Activated naive CD8-positive, alpha-beta T cell (primary cell): Measurements from ENCODE around the gene APOL2.
"Not testable (repeated sequence)": the region's sequence is repeated elsewhere in the genome, so short reads cannot be mapped to it uniquely, and the experiment has no call there.

ENCODE experiments used
- H3K27ac Mint-ChIP-seq: one replicate; pipeline ENCODE4 v1.8.0; 2021; ENCODE audit warnings: mixed read lengths
- H3K27me3 Mint-ChIP-seq: one replicate; pipeline ENCODE4 v1.8.0; 2021; ENCODE audit warnings: mixed read lengths
- H3K36me3 Mint-ChIP-seq: one replicate; pipeline ENCODE4 v1.8.0; 2021; ENCODE audit warnings: mixed read lengths
- H3K4me1 Mint-ChIP-seq: one replicate; pipeline ENCODE4 v1.8.0; 2021; ENCODE audit warnings: low read depth, mixed read lengths
- H3K4me3 Mint-ChIP-seq: one replicate; pipeline ENCODE4 v1.8.0; 2021; ENCODE audit warnings: mild to moderate bottlenecking, mixed read lengths
- H3K9me3 Mint-ChIP-seq: one replicate; pipeline ENCODE4 v1.8.0; 2021; ENCODE audit warnings: low read depth, mixed read lengths

APOL2 gene

GRCh38 chr22:36208162-36208765, 31.1 kb downstream of the APOL2 start:
- Mint-ChIP-seq H3K27ac (no peak overlapping the region), H3K4me1 (peaks cover 12% of the 10 kb centered on the region), H3K4me3 (no peak overlapping the region), H3K9me3 (no peaks in the 10 kb centered on the region), H3K36me3 (no peaks in the 10 kb centered on the region), H3K27me3 (peaks cover 5% of the 10 kb centered on the region)

GRCh38 chr22:36206255-36206654, 33.1 kb downstream of the APOL2 start:
- H3K27me3 Mint-ChIP-seq, result peaks cover 4% of the 10 kb centered on the region
- no peak overlapping the region for H3K27ac Mint-ChIP-seq
- H3K4me1 Mint-ChIP-seq, result peaks cover 9% of the 10 kb centered on the region
- H3K9me3 Mint-ChIP-seq, result no peaks in the 10 kb centered on the region
- H3K4me3 Mint-ChIP-seq, result no peak overlapping the region
- H3K36me3 Mint-ChIP-seq, result no peaks in the 10 kb centered on the region

- H3K9me3 Mint-ChIP-seq, H3K36me3 Mint-ChIP-seq, H3K27me3 Mint-ChIP-seq, H3K4me1 Mint-ChIP-seq, H3K4me3 Mint-ChIP-seq, H3K27ac Mint-ChIP-seq: not testable (repeated sequence)
Measured at GRCh38 chr22:36205573-36205972, 33.8 kb downstream of the APOL2 start.

GRCh38 chr22:36204632-36205015, 34.7 kb downstream of the APOL2 start:
- Mint-ChIP-seq H3K27me3 (peaks cover 4% of the 10 kb centered on the region), H3K4me3 (no peak overlapping the region), H3K36me3 (no peaks in the 10 kb centered on the region), H3K4me1 (no peaks in the 10 kb centered on the region), H3K9me3 (no peaks in the 10 kb centered on the region), H3K27ac (no peak overlapping the region)

GRCh38 chr22:36204001-36204631, 35.2 kb downstream of the APOL2 start:
- H3K27me3 Mint-ChIP-seq, result peaks cover 4% of the 10 kb centered on the region
- H3K4me1 Mint-ChIP-seq, result no peaks in the 10 kb centered on the region
- H3K36me3 Mint-ChIP-seq, result no peaks in the 10 kb centered on the region
- H3K9me3 Mint-ChIP-seq, result no peaks in the 10 kb centered on the region
- H3K27ac Mint-ChIP-seq, result no peak overlapping the region
- no peak overlapping the region for H3K4me3 Mint-ChIP-seq

GRCh38 chr22:36203441-36203840, 35.9 kb downstream of the APOL2 start:
- not testable (repeated sequence) for H3K27ac Mint-ChIP-seq, H3K4me3 Mint-ChIP-seq, H3K4me1 Mint-ChIP-seq, H3K9me3 Mint-ChIP-seq, H3K27me3 Mint-ChIP-seq, H3K36me3 Mint-ChIP-seq

- not testable (repeated sequence) for H3K27me3 Mint-ChIP-seq, H3K27ac Mint-ChIP-seq, H3K4me3 Mint-ChIP-seq, H3K36me3 Mint-ChIP-seq, H3K9me3 Mint-ChIP-seq, H3K4me1 Mint-ChIP-seq
Measured at GRCh38 chr22:36202906-36203305, 36.4 kb downstream of the APOL2 start.

GRCh38 chr22:36201630-36202319, 37.6 kb downstream of the APOL2 start, which contains the start of gene APOL4:
APOL4 (minus strand) TSS chr22:36201809; CDS start chr22:36201734, 75 bp downstream.
- Mint-ChIP-seq H3K4me1 (peaks cover 16% of the 10 kb centered on the region), H3K27me3 (peaks cover 4% of the 10 kb centered on the region), H3K4me3 (no peak within 1 kb of the TSS), H3K36me3 (no peaks in the 10 kb centered on the region), H3K27ac (no peak within 1 kb of the TSS), H3K9me3 (no peaks in the 10 kb centered on the region)

- H3K9me3 Mint-ChIP-seq, H3K4me3 Mint-ChIP-seq, H3K27me3 Mint-ChIP-seq, H3K36me3 Mint-ChIP-seq, H3K27ac Mint-ChIP-seq: not testable (repeated sequence)
- peaks cover 16% of the 10 kb centered on the region for H3K4me1 Mint-ChIP-seq
Measured at GRCh38 chr22:36201025-36201424, 38.3 kb downstream of the APOL2 start.

- Mint-ChIP-seq H3K36me3 (no peaks in the 10 kb centered on the region), H3K9me3 (no peaks in the 10 kb centered on the region), H3K27ac (no peak overlapping the region), H3K27me3 (peaks cover 2% of the 10 kb centered on the region), H3K4me3 (no peak overlapping the region), H3K4me1 (peaks cover 19% of the 10 kb centered on the region)
Measured at GRCh38 chr22:36199001-36199551, 40.3 kb downstream of the APOL2 start.

- H3K9me3 Mint-ChIP-seq, result no peaks in the 10 kb centered on the region
- H3K27ac Mint-ChIP-seq, result peak overlapping the region; percentile 34
- H3K4me3 Mint-ChIP-seq, result no peak overlapping the region
- H3K27me3 Mint-ChIP-seq, result peaks cover 2% of the 10 kb centered on the region
- no peaks in the 10 kb centered on the region for H3K36me3 Mint-ChIP-seq
- H3K4me1 Mint-ChIP-seq, result peaks cover 19% of the 10 kb centered on the region
Measured at GRCh38 chr22:36198536-36198935, 40.8 kb downstream of the APOL2 start.

- no peaks in the 10 kb centered on the region for H3K9me3 Mint-ChIP-seq
- no peak overlapping the region for H3K4me3 Mint-ChIP-seq
- peak overlapping the region; percentile 34 for H3K27ac Mint-ChIP-seq
- no peaks in the 10 kb centered on the region for H3K36me3 Mint-ChIP-seq
- H3K27me3 Mint-ChIP-seq, result no peaks in the 10 kb centered on the region
- peaks cover 19% of the 10 kb centered on the region for H3K4me1 Mint-ChIP-seq
Measured at GRCh38 chr22:36197514-36198146, 41.7 kb downstream of the APOL2 start.

GRCh38 chr22:36197065-36197440, 42.3 kb downstream of the APOL2 start:
- no peak overlapping the region for H3K4me3 Mint-ChIP-seq
- H3K27me3 Mint-ChIP-seq, result no peaks in the 10 kb centered on the region

GRCh38 chr22:36196254-36197064, 42.9 kb downstream of the APOL2 start:
- peaks cover 19% of the 10 kb centered on the region for H3K4me1 Mint-ChIP-seq
- no peaks in the 10 kb centered on the region for H3K9me3 Mint-ChIP-seq
- H3K27ac Mint-ChIP-seq, result no peak overlapping the region
- no peaks in the 10 kb centered on the region for H3K27me3 Mint-ChIP-seq
- H3K4me3 Mint-ChIP-seq, result no peak overlapping the region
- H3K36me3 Mint-ChIP-seq, result no peaks in the 10 kb centered on the region

More at GRCh38 chr22:36197065-36197440, 42.3 kb downstream of the APOL2 start:
- Mint-ChIP-seq H3K9me3 (no peaks in the 10 kb centered on the region), H3K36me3 (no peaks in the 10 kb centered on the region), H3K4me1 (peaks cover 19% of the 10 kb centered on the region), H3K27ac (no peak overlapping the region)
